Measurements from ENCODE around the gene RYR1.

RYR1 gene

GRCh38 chr19:38457690-38458405 lies 24.4 kb downstream of the RYR1 start:
- no peak overlapping the region for H3K27ac ChIP-seq (ENCODE audit: low read length)
- TF ChIP-seq EZH2 (optimal IDR thresholded peaks at IDR 0.05; ENCODE audit: low read depth, low read length), result no peak
- TF ChIP-seq EZH2phosphoT487 (IDR thresholded peaks at IDR 0.05; ENCODE audit: low read length), result no peak
- TF ChIP-seq, protein P1, sequence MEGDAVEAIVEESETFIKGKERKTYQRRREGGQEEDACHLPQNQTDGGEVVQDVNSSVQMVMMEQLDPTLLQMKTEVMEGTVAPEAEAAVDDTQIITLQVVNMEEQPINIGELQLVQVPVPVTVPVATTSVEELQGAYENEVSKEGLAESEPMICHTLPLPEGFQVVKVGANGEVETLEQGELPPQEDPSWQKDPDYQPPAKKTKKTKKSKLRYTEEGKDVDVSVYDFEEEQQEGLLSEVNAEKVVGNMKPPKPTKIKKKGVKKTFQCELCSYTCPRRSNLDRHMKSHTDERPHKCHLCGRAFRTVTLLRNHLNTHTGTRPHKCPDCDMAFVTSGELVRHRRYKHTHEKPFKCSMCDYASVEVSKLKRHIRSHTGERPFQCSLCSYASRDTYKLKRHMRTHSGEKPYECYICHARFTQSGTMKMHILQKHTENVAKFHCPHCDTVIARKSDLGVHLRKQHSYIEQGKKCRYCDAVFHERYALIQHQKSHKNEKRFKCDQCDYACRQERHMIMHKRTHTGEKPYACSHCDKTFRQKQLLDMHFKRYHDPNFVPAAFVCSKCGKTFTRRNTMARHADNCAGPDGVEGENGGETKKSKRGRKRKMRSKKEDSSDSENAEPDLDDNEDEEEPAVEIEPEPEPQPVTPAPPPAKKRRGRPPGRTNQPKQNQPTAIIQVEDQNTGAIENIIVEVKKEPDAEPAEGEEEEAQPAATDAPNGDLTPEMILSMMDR (IDR thresholded peaks at IDR 0.05; ENCODE audit: low read length), result no peak
- H3K9ac ChIP-seq (ENCODE audit: low read length), result no peak overlapping the region
- peaks cover 57% of the 10 kb centered on the region for H3K27me3 ChIP-seq (replicated peaks; ENCODE audit: insufficient read depth, low read length)
- H3K9me3 ChIP-seq (replicated peaks; ENCODE audit: insufficient read depth, low read length), result no peaks in the 10 kb centered on the region
- no peaks in the 10 kb centered on the region for H3K4me1 ChIP-seq (ENCODE audit: low read length)
- DNase-seq, result no peak
- no peak overlapping the region for H3K4me3 ChIP-seq (ENCODE audit: low read length)
- no peaks in the 10 kb centered on the region for H3F3A ChIP-seq (ENCODE audit: insufficient read depth, low read length)
- no peak overlapping the region for H2AFZ ChIP-seq (ENCODE audit: low read length)
- no peak overlapping the region for H3K4me2 ChIP-seq (ENCODE audit: low read depth, low read length)
- H3K9me2 ChIP-seq (replicated peaks; ENCODE audit: insufficient read depth, low read length), result no peaks in the 10 kb centered on the region
- H3K36me3 ChIP-seq (replicated peaks; ENCODE audit: insufficient read depth, low read length), result no peaks in the 10 kb centered on the region
- no peaks in the 10 kb centered on the region for H3K79me2 ChIP-seq (ENCODE audit: low read length)
- no peaks in the 10 kb centered on the region for H4K20me1 ChIP-seq (ENCODE audit: insufficient read depth, low read length)

DNA sequence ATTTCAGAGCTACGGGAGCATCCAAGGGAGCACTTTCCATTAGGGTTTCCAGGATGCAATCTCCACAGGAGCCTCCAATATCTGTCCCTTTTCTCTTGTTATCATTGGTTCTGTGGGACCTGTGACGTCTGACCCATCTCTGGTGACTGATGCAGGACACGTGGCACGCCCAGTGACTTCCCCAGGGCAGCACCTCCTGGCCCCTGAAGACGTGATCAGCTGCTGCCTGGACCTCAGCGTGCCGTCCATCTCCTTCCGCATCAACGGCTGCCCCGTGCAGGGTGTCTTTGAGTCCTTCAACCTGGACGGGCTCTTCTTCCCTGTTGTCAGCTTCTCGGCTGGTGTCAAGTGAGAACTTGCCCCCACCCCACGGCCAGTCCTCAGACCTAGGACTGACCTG lies 25.5 kb downstream of the RYR1 start:
- Histone ChIP-seq H3K4me1 (ENCODE audit: low read length) (no peaks in the 10 kb centered on the region), H3K4me3 (ENCODE audit: low read length) (no peak overlapping the region), H3K4me2 (ENCODE audit: low read depth, low read length) (no peak overlapping the region), H3K79me2 (ENCODE audit: low read length) (no peaks in the 10 kb centered on the region), H3K27ac (ENCODE audit: low read length) (no peak overlapping the region), H4K20me1 (ENCODE audit: insufficient read depth, low read length) (no peaks in the 10 kb centered on the region), H3K9me3 (replicated peaks; ENCODE audit: insufficient read depth, low read length) (no peaks in the 10 kb centered on the region), H3K9me2 (replicated peaks; ENCODE audit: insufficient read depth, low read length) (no peaks in the 10 kb centered on the region), H2AFZ (ENCODE audit: low read length) (no peak overlapping the region), H3K9ac (ENCODE audit: low read length) (no peak overlapping the region), H3F3A (ENCODE audit: insufficient read depth, low read length) (no peaks in the 10 kb centered on the region), H3K36me3 (replicated peaks; ENCODE audit: insufficient read depth, low read length) (no peaks in the 10 kb centered on the region), H3K27me3 (replicated peaks; ENCODE audit: insufficient read depth, low read length) (peaks cover 57% of the 10 kb centered on the region)
- DNase-seq, result no peak
- TF ChIP-seq, protein P1 (IDR thresholded peaks at IDR 0.05; ENCODE audit: low read length), result no peak
- TF ChIP-seq EZH2phosphoT487 (IDR thresholded peaks at IDR 0.05; ENCODE audit: low read length) (no peak), EZH2 (optimal IDR thresholded peaks at IDR 0.05; ENCODE audit: low read depth, low read length) (no peak)

GRCh38 chr19:38463365-38463764 lies 29.9 kb downstream of the RYR1 start:
- no peak overlapping the region for H3K4me3 ChIP-seq (ENCODE audit: low read length)
- no peak for DNase-seq
- H3F3A ChIP-seq (ENCODE audit: insufficient read depth, low read length), result no peaks in the 10 kb centered on the region
- no peak overlapping the region for H3K27ac ChIP-seq (ENCODE audit: low read length)
- no peak for TF ChIP-seq EZH2 (optimal IDR thresholded peaks at IDR 0.05; ENCODE audit: low read depth, low read length)
- no peak for TF ChIP-seq EZH2phosphoT487 (IDR thresholded peaks at IDR 0.05; ENCODE audit: low read length)
- no peak overlapping the region for H3K9ac ChIP-seq (ENCODE audit: low read length)
- H3K27me3 ChIP-seq (replicated peaks; ENCODE audit: insufficient read depth, low read length), result peaks cover 65% of the 10 kb centered on the region
- no peaks in the 10 kb centered on the region for H3K9me2 ChIP-seq (replicated peaks; ENCODE audit: insufficient read depth, low read length)
- no peaks in the 10 kb centered on the region for H3K36me3 ChIP-seq (replicated peaks; ENCODE audit: insufficient read depth, low read length)
- no peaks in the 10 kb centered on the region for H3K9me3 ChIP-seq (replicated peaks; ENCODE audit: insufficient read depth, low read length)
- H3K79me2 ChIP-seq (ENCODE audit: low read length), result no peaks in the 10 kb centered on the region
- H2AFZ ChIP-seq (ENCODE audit: low read length), result no peak overlapping the region
- no peaks in the 10 kb centered on the region for H3K4me1 ChIP-seq (ENCODE audit: low read length)
- H4K20me1 ChIP-seq (ENCODE audit: insufficient read depth, low read length), result no peaks in the 10 kb centered on the region
- no peak overlapping the region for H3K4me2 ChIP-seq (ENCODE audit: low read depth, low read length)

DNA sequence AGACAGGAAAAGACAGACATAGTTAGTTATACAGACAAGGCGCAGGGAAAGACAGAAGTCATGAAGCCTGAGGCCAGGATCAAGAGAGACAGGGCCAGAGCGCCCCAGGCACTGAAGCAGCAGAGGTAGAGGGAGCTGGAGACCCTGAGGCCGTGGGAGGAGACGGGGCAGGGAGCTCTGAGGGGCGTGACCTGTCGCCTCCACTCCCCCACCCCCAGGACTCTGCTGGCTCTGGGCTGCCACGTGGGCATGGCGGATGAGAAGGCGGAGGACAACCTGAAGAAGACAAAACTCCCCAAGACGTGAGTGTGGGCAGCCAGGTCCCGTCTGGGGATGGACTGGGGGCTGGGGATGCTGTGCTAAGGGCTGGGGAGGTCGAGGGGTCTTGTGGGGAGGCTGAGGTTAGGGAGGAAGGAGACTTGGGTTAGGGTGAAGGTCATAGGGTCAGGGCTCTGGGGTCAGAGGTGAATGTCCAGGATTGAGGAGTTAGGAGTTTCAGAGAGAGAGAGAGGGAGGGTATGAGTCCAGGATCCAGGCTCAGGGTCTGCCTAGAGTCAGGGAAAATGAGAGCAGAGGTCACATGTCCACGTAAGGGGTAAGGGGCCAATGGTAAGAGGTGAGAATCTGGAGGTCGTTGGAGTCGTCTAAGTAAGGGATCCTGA lies 31.1 kb downstream of the RYR1 start:
- TF ChIP-seq, protein P1 (IDR thresholded peaks at IDR 0.05; ENCODE audit: low read length), result no peak
- no peak for TF ChIP-seq EZH2phosphoT487 (IDR thresholded peaks at IDR 0.05; ENCODE audit: low read length)
- TF ChIP-seq EZH2 (optimal IDR thresholded peaks at IDR 0.05; ENCODE audit: low read depth, low read length), result no peak
- Histone ChIP-seq H3K4me3 (ENCODE audit: low read length) (no peak overlapping the region), H3K36me3 (replicated peaks; ENCODE audit: insufficient read depth, low read length) (no peaks in the 10 kb centered on the region), H3K27me3 (replicated peaks; ENCODE audit: insufficient read depth, low read length) (peaks cover 55% of the 10 kb centered on the region), H3K27ac (ENCODE audit: low read length) (no peak overlapping the region), H3K4me2 (ENCODE audit: low read depth, low read length) (no peak overlapping the region), H2AFZ (ENCODE audit: low read length) (no peak overlapping the region), H3K79me2 (ENCODE audit: low read length) (no peaks in the 10 kb centered on the region), H3K9ac (ENCODE audit: low read length) (no peak overlapping the region), H3F3A (ENCODE audit: insufficient read depth, low read length) (no peaks in the 10 kb centered on the region), H4K20me1 (ENCODE audit: insufficient read depth, low read length) (no peaks in the 10 kb centered on the region), H3K9me3 (replicated peaks; ENCODE audit: insufficient read depth, low read length) (no peaks in the 10 kb centered on the region), H3K4me1 (ENCODE audit: low read length) (no peaks in the 10 kb centered on the region), H3K9me2 (replicated peaks; ENCODE audit: insufficient read depth, low read length) (no peaks in the 10 kb centered on the region)
- no peak for DNase-seq

Measured in MM.1S (cell line).